ENCODE data around the gene CAMTA1.

The CAMTA1 gene

GRCh38 chr1:7613851-7614205 is 828.6 kb downstream of the CAMTA1 start:
- DNase-seq, result no peak

GRCh38 chr1:7614576-7615074 is 829.4 kb downstream of the CAMTA1 start:
- no peak for DNase-seq

DNA sequence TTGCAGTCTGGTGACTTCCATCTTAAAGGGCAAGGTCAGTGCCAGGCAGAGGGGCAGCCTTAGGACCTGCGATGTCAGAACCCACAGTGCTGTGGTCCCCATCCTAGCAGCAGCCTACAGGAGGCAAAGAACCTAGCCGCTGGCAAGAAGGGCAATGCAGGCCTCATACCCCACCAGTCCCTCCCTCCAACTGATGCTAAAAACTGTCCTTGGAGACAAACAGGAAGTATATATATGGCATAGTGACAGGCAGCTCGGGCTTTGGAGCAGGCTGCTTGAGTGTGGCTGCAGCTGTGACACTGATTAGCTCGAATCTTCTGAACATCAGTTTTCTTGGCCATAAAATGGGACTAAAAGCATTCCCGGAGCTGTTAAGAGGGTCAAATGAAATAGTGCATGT is 829.9 kb downstream of the CAMTA1 start:
- DNase-seq, result no peak

- peak; percentile 64 for DNase-seq
Observed at GRCh38 chr1:7616076-7616832, 831.0 kb downstream of the CAMTA1 start.

DNA sequence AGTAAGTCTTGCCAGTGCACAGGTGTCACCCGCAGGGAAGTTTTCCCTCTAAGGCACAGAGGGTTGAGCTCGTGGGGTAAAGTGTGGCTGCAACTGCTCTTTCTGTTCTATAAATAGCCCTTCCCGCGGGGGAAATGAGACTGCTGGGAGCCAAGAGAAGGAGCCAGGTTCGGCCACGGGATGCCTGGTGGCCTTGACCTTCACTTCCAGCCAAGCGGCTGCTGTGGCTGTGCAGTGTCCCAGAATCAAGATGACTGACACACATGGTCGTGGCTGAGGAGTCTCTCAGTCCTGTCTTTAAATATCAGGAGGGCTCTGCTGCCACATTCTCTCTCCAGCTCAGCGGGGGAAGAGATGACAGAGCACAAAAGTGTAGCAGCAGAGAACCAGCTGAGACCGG is 831.7 kb downstream of the CAMTA1 start:
- no peak for DNase-seq

DNA sequence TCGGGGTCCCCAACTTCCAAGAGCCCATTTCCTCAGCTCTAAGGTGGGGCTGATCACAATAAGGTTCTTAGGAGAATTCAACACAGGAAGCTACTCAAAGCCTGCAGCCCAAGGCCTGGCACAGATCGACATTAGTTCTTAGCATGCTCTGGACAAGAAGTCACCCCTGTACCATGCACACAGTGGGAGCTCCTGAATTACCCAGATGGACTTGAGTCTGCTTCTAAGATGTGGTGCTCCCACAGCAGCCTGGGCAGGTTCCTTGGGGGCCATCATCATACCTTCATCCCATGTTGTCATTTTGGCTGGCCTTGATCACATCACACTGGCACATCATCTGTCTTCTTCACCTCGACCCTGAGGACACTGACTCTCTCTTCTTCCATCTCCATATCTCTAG is 832.6 kb downstream of the CAMTA1 start:
- DNase-seq, result no peak

- DNase-seq, result no peak
Observed at GRCh38 chr1:7620196-7620595, 834.9 kb downstream of the CAMTA1 start.

DNA sequence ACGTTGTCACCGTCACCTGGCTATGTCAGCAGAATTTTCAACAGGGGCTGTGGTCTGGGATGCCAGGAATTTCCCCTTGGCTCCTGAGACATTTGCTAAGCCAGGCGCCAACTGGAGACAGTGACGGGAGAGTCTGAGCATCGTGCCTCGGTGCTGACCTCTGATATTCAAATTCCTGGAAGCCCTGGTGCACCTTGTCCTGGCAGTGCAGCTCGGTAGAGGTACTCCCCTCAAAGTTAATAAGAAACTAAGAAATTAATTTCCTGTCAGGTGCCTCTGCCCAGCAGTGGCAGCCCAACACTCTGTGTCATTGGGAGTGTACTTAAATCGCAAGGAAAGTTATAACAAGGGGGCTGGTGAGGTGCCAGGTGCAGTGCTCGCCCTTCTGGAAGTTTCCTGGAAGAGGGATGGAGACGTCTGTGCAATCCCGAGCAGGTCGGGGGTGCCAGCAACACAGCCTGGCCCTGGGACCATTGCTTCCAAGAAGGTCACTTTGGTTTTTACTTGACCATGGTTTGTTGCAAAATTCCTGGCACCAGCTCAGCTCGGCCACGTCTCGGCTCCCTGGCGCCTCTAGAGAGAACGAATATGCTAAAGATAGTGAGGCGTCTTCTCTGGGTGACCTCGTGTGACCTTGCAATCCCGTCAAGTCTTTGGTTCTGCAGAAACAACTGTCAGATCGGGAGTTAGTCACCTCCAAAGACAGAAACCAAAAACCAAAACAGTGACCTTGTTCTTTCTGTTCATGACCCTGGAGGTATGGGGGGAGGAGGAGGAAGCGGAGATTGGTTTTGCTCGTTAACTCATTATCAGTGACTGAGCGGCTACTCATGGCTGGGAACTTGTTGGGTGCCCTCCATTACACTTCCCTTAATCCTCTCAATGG is 836.3 kb downstream of the CAMTA1 start:
- DNase-seq, result no peak

- no peak for DNase-seq
Observed at GRCh38 chr1:7623842-7624241, 838.6 kb downstream of the CAMTA1 start.

DNA sequence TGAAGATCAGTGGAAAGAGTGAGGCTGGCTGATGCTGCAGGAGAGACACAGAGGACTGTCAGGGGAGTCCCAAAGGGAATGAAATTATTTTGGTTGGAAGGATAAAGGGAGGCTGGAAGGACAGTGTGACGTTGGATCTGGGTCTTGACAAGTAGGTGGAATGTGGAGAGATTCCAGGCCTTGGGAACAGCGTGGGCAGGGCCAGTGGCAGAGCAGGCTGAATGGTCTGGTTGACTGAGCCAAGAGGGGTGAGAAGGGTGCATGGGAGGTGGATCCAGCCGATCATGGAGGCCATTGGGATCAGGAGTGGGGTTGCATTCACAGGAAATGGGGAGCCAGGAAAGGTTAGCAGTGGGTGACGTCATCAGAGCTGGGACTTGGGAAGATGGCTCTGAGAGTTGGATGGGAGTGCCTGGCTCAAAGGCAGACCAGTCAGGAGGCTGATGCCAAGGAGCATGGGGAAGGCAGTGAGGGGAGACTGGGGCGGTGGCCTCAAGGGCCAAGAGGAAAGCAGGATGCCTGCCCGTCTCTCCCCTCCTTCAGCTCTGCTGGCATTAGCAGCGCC is 839.6 kb downstream of the CAMTA1 start:
- no peak for DNase-seq

- DNase-seq, result no peak
Observed at GRCh38 chr1:7625401-7625800, 840.1 kb downstream of the CAMTA1 start.

GRCh38 chr1:7628273-7628672 is 843.0 kb downstream of the CAMTA1 start:
- no peak for DNase-seq

- DNase-seq, result no peak
Observed at GRCh38 chr1:7629011-7629410, 843.8 kb downstream of the CAMTA1 start.

DNA sequence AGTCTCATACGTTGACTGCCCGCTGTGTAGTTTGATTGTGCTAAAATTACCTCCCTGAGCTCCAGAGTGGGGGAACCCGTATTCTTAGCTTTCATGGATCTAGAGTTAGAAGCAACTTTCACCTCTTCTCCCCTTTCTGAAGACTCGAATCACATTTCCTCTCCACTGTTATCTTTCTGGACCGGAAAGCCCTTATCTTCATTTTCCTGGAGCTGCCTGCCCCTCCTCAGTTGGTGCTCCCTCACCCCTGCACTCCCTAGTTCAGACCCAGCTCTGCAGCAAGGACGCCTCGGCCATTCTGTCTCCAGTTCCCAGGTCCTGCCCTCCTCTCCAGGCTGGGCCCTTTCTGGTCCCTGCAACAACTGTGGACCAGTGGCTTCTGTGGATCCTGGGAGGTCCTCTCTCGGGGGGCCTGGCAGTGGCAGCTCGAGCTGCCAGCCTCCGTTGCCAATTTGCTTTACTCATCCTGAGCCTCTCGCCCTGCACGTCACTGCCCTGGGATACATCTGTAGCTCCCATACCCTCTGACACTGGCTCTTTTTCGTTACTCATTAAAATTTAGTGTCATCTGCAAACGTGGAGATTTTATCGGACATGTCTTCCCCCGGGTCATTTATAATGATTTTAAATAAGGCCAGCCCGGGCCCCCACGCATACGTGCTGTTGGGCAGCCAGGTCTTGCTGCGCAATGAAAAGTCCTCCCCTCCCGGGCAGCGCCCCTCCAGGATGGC is 844.4 kb downstream of the CAMTA1 start:
- DNase-seq, result no peak

DNA sequence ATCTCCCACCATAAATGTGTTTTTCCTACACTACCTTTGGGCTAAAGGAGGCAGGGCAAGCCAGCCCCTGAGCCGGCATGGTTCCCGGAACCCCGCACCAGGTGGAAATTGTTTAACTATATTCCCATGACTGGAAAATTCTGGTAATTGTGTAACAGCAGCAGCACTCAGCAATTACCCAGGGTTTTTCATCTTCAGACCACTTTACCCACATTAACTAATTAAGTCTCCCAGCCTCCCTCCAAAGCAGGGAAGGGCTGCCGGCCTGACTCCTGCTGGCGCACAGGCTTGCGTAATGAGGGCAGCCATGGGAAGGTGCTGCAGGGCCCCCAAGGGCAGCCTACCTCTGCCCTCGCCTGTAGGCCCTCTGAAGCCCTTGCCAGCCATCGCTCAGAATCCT is 845.1 kb downstream of the CAMTA1 start:
- DNase-seq, result no peak

DNA sequence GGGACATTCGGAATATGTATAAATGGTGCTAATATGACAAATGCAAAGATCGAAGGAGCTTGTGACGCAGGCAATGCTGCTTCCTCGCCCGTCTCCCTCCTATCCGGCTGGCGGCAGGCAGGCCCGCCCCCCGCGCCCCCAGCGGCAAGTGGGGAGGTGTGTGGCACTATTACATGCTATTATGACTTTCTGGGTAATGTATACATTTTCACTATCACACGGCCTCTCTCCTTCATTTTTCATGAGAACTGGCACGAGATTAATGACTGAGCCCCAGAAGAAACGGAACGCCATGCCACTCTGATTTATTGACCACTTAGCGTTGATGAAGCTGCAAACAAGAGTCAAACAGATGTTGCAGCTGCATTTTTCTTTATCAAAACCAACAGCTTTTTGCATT is 846.9 kb downstream of the CAMTA1 start:
- no peak for DNase-seq

GRCh38 chr1:7632681-7633080 is 847.4 kb downstream of the CAMTA1 start:
- no peak for DNase-seq

DNA sequence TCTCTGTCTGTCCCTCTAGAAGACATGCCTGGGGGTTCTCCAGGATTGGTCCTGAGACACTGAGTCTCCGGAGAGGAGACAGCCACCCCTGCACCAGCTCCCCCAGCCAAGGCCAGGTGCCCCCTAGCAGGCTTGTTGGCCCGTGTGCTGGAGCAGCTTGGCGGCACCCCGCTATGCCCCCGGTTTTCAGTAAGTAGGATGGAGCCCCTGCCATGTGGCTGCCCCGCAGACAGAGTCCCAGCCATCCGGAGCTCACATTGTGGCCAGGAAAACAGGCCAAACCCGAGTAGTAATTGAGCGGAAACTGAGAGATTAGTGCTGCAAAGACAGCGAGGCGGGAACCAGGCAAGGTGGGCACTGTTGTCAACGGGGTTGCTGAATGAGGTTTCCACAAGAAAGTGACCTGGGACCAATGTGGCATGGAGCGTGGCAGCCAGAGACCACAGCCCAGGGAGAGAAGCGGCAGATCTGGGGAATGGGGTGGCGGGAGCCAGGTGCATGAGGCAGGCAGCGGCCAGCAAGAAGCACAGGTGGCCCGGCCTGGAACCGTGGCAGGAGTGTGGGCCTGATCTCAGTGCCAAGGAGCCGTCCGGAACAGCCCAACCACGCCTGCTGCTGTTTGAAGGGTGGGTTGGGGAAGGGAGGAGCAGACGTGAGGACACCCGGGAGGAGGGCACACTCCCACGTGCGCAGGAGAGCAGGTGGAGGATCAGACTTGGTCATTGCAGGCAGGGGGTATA is 848.4 kb downstream of the CAMTA1 start:
- DNase-seq, result no peak

DNA sequence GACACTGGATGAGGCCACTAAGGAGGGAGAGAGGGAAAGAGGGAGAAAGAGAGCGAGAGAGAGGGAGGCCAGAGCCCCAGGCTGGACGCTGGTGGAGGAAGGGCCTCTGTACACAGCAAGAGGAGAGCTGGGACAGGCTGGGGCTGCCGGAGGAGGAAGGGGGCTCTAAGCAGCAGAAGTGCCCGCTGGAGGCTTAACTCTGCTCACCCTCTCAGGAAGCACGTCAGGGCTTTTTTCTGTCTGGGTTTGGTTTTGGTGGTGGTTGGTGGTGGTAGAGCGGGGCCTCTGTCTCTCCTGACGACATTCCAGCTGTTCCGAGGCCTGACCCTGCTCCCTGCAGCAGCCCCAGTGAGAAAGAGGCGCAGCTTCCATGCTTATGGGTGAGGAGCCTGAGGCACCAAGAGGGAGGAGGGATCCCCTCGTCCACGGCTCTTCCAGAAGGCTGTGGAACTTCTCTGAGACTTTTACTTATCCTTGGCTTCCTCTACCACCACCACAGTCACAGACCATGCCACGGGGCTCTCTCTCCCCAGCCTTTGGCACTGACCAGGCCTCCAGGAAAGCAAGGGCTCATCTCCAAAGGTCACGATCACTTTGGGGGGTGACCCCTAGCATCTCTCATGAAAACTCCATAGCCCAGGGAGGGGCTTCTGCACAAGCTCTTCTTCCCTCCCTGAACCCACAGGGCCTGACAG is 849.4 kb downstream of the CAMTA1 start:
- DNase-seq, result no peak

- DNase-seq, result no peak
Observed at GRCh38 chr1:7636795-7637526, 851.7 kb downstream of the CAMTA1 start.

GRCh38 chr1:7638078-7638477 is 852.8 kb downstream of the CAMTA1 start:
- no peak for DNase-seq

All from activated CD8-positive, alpha-beta memory T cell treated with anti-CD3 and anti-CD28 coated beads for 24 hours (primary cell).